Muscle of leg (tissue), 11 donors: ENCODE data around the gene PRKN. TPM values are rescaled to one million over a fixed set of nuclear protein-coding genes. Genes with fewer than 3 reads are reported as not detected.
"Not testable (repeated sequence)": the region's sequence is repeated elsewhere in the genome, so short reads cannot be mapped to it uniquely, and the experiment has no call there.

Experiments
- DNase-seq: peaks from one replicate; pipeline ENCODE4 v3.0.0; 2013
- H3K27ac ChIP-seq: one replicate; pipeline ENCODE4 v1.5.1; 2013; ENCODE audit warnings: mild to moderate bottlenecking, low read length, control low read depth
- H3K27me3 ChIP-seq: one replicate; pipeline ENCODE4 v1.6.1; 2013; ENCODE audit warnings: low read length; ENCODE audit not compliant: control insufficient read depth, insufficient read depth
- H3K36me3 ChIP-seq: one replicate; pipeline ENCODE4 v1.6.1; 2013; ENCODE audit warnings: low read length; ENCODE audit not compliant: control insufficient read depth, insufficient read depth
- H3K4me1 ChIP-seq: one replicate; pipeline ENCODE4 v1.6.1; 2013; ENCODE audit warnings: low read length; ENCODE audit not compliant: control insufficient read depth, insufficient read depth
- H3K4me3 ChIP-seq: one replicate; pipeline ENCODE4 v1.5.1; 2013; ENCODE audit warnings: low read length, control low read depth
- H3K9me3 ChIP-seq: replicated peaks from 2 replicates; pipeline ENCODE4 v1.6.1; 2013; ENCODE audit warnings: low read depth, low read length; ENCODE audit not compliant: control insufficient read depth
- WGBS: methylation state at CpG from one replicate; pipeline ENCODE4 v1.1.5; 2013; ENCODE audit warnings: missing lambda C conversion rate; ENCODE audit not compliant: insufficient coverage; 5-methylcytosine and 5-hydroxymethylcytosine counted together
- polyA plus RNA-seq, 8 donors: library from polyadenylated mRNA; unstranded; fragments of 120-200 nt; gene quantifications; one replicate each; pipeline versions ENCODE4 v1.2.1 to v1.2.3, GENCODE V29; 2013; ENCODE audit warnings: inconsistent platforms in 1 of 8, low replicate concordance in 1 of 8; ENCODE audit not compliant: insufficient read length in 8 of 8, insufficient read depth in 1 of 8
- total RNA-seq: library from RNA; stranded (reverse); fragments of 120-200 nt; gene quantifications from one replicate; pipeline ENCODE4 v1.2.4, GENCODE V29; 2013

PRKN gene
- total and polyA plus RNA-seq, 9 donors: 2.5 to 4.7 (median 3.9) TPM

GRCh38 chr6:161333410-161333809, 1394.2 kb downstream of the PRKN start:
- no peak overlapping the region for H3K27ac ChIP-seq
- WGBS: 72% methylated on average over 3 of the region's 8 CpGs
- H3K36me3 ChIP-seq: no peaks in the 10 kb centered on the region
- H3K4me3 ChIP-seq: no peak overlapping the region
- DNase-seq: no peak
- no peaks in the 10 kb centered on the region for H3K9me3 ChIP-seq
- no peaks in the 10 kb centered on the region for H3K27me3 ChIP-seq
- no peaks in the 10 kb centered on the region for H3K4me1 ChIP-seq

- DNase-seq, H3K4me3 ChIP-seq, H3K9me3 ChIP-seq, H3K27ac ChIP-seq, H3K36me3 ChIP-seq, H3K27me3 ChIP-seq, H3K4me1 ChIP-seq: not testable (repeated sequence)
- 85% methylated on average over 3 of the region's 4 CpGs for WGBS
These were observed 1396.0 kb downstream of the PRKN start for GRCh38 chr6:161331402-161332081.

GRCh38 chr6:161327360-161327953, 1400.1 kb downstream of the PRKN start:
- H3K4me3 ChIP-seq: no peak overlapping the region
- no peaks in the 10 kb centered on the region for H3K36me3 ChIP-seq
- no peaks in the 10 kb centered on the region for H3K27me3 ChIP-seq
- no peak overlapping the region for H3K27ac ChIP-seq
- H3K9me3 ChIP-seq: peaks cover 2% of the 10 kb centered on the region
- WGBS: 100% methylated on average over 1 of the region's 4 CpGs
- no peaks in the 10 kb centered on the region for H3K4me1 ChIP-seq
- no peak for DNase-seq

GRCh38 chr6:161319231-161319630, 1408.3 kb downstream of the PRKN start:
- H3K27me3 ChIP-seq: no peaks in the 10 kb centered on the region

GRCh38 chr6:161318456-161318855, 1409.1 kb downstream of the PRKN start:
- H3K4me1 ChIP-seq: no peaks in the 10 kb centered on the region
- DNase-seq: peak; percentile 7
- no peak overlapping the region for H3K4me3 ChIP-seq
- no peaks in the 10 kb centered on the region for H3K36me3 ChIP-seq
- WGBS: no CpG with 5 or more reads among the region's 6 CpGs
- no peaks in the 10 kb centered on the region for H3K27me3 ChIP-seq
- H3K9me3 ChIP-seq: peaks cover 7% of the 10 kb centered on the region
- H3K27ac ChIP-seq: no peak overlapping the region

More at GRCh38 chr6:161319231-161319630, 1408.3 kb downstream of the PRKN start:
- Histone ChIP-seq H3K4me1 (no peaks in the 10 kb centered on the region), H3K27ac (no peak overlapping the region), H3K4me3 (no peak overlapping the region), H3K36me3 (no peaks in the 10 kb centered on the region), H3K9me3 (peaks cover 7% of the 10 kb centered on the region)
- 56% methylated on average over 2 of the region's 2 CpGs for WGBS
- peak; percentile 25 for DNase-seq

GRCh38 chr6:161316531-161316930, 1411.0 kb downstream of the PRKN start:
- no peak for DNase-seq
- Histone ChIP-seq H3K9me3 (peaks cover 7% of the 10 kb centered on the region), H3K4me1 (no peaks in the 10 kb centered on the region), H3K27ac (no peak overlapping the region), H3K4me3 (no peak overlapping the region), H3K36me3 (no peaks in the 10 kb centered on the region), H3K27me3 (no peaks in the 10 kb centered on the region)
- WGBS: no CpG with 5 or more reads among the region's 3 CpGs

- not testable (repeated sequence) for H3K4me3 ChIP-seq, H3K4me1 ChIP-seq, H3K27ac ChIP-seq, H3K27me3 ChIP-seq, DNase-seq, H3K36me3 ChIP-seq, H3K9me3 ChIP-seq
- 93% methylated on average over 9 of the region's 15 CpGs for WGBS
These were observed 1412.2 kb downstream of the PRKN start for GRCh38 chr6:161315246-161315917.

- DNase-seq, H3K4me3 ChIP-seq, H3K27ac ChIP-seq, H3K9me3 ChIP-seq, H3K27me3 ChIP-seq, H3K36me3 ChIP-seq, H3K4me1 ChIP-seq: not testable (repeated sequence)
- 94% methylated on average over 5 of the region's 20 CpGs for WGBS
These were observed 1412.9 kb downstream of the PRKN start for GRCh38 chr6:161314541-161315245.

- no peak overlapping the region for H3K4me3 ChIP-seq
- no CpG with 5 or more reads among the region's 6 CpGs for WGBS
- H3K27me3 ChIP-seq: no peaks in the 10 kb centered on the region
These were observed 1413.5 kb downstream of the PRKN start for GRCh38 chr6:161313940-161314509.

GRCh38 chr6:161313475-161313874, 1414.1 kb downstream of the PRKN start:
- not testable (repeated sequence) for H3K4me3 ChIP-seq, H3K9me3 ChIP-seq, H3K36me3 ChIP-seq, H3K4me1 ChIP-seq, DNase-seq, H3K27ac ChIP-seq, H3K27me3 ChIP-seq
- 46% methylated on average over 2 of the region's 3 CpGs for WGBS

More at GRCh38 chr6:161313940-161314509, 1413.5 kb downstream of the PRKN start:
- peaks cover 7% of the 10 kb centered on the region for H3K9me3 ChIP-seq
- H3K4me1 ChIP-seq: no peaks in the 10 kb centered on the region
- no peak overlapping the region for H3K27ac ChIP-seq
- DNase-seq: no peak
- H3K36me3 ChIP-seq: no peaks in the 10 kb centered on the region
